ENCODE measurements around the gene JUND.

DNA sequence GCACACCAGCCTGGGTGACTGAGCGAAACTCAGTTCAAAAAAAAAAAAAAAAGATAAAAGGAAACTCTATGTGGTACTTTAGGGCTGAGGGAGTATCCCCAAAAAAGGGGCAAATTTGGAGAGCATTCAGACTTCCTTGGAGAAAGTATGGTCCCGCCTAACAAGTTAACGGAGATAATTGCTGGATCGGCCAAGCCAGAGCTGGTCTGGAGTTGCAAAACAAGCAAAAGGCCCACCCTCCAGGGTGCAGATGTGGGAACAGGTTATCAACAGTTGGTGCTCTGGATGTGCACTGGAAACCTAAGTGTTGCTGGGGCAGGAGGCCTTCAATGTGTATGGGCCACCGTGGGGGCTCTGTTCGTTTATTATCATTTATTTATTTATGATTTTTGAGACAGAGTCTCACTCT lies 10.0 kb downstream of the JUND start:
- TF ChIP-seq TAF1 (IDR thresholded peaks at IDR 0.05; ENCODE audit: borderline replicate concordance, low read depth, low read length) (no peak), POLR2A (IDR thresholded peaks at IDR 0.05; ENCODE audit: low read depth, low read length) (no peak)

Data from GM12892 (cell line).